NB4 (cell line): Measurements from ENCODE around the gene ECE1.

Source experiments
- MYC ChIP-seq: IDR thresholded peaks from 2 replicates; pipeline ENCODE4 v1.6.1; 2011; ENCODE audit warnings: low read depth, low read length
- POLR2A ChIP-seq: IDR thresholded peaks from 2 replicates; pipeline ENCODE4 v1.6.1; 2011; ENCODE audit warnings: mild to moderate bottlenecking; ENCODE audit not compliant: insufficient read length; ENCODE audit errors: extremely low read depth
- TF ChIP-seq, protein P1 (sequence below): IDR thresholded peaks from one replicate; pipeline ENCODE4 v1.5.1; 2012; ENCODE audit warnings: low read depth, low read length
- TF ChIP-seq, protein P2 (sequence below): IDR thresholded peaks from 2 replicates; pipeline ENCODE4 v1.6.1; 2011; ENCODE audit warnings: low read depth, low read length

DNA sequence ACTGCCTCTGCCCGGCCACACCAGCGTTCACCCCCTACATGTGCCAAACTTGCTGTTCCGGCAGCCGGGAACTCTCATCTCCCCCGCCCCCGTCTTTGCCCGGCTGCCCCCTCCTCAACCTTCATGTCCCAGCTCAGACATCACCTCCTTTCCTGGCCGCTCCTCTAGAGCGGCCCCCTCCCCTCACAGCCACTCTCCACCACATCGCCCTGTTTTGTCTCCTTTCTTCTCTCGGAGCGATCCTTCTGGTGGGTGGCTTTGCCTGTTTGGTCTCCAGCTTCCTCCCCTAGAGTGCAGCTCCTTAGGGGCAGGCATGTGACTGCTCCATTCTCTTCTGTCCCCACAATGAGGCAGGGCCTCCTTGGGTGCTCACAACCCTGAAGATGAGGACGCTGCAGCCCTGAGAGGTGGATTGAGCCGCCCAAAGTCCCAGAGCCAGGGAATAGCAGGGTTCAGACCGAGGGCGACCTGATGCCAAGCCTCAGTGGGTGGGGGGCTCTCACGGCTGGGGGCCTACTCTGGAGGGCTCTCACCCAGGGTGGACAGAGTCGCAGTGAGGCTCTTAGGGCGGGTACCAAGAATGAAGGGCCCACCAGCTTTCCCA is 44.9 kb upstream of the ECE1 start:
- TF ChIP-seq, protein P1, sequence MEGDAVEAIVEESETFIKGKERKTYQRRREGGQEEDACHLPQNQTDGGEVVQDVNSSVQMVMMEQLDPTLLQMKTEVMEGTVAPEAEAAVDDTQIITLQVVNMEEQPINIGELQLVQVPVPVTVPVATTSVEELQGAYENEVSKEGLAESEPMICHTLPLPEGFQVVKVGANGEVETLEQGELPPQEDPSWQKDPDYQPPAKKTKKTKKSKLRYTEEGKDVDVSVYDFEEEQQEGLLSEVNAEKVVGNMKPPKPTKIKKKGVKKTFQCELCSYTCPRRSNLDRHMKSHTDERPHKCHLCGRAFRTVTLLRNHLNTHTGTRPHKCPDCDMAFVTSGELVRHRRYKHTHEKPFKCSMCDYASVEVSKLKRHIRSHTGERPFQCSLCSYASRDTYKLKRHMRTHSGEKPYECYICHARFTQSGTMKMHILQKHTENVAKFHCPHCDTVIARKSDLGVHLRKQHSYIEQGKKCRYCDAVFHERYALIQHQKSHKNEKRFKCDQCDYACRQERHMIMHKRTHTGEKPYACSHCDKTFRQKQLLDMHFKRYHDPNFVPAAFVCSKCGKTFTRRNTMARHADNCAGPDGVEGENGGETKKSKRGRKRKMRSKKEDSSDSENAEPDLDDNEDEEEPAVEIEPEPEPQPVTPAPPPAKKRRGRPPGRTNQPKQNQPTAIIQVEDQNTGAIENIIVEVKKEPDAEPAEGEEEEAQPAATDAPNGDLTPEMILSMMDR = no peak
- no peak for TF ChIP-seq POLR2A
- TF ChIP-seq MYC = no peak
- TF ChIP-seq, protein P2, sequence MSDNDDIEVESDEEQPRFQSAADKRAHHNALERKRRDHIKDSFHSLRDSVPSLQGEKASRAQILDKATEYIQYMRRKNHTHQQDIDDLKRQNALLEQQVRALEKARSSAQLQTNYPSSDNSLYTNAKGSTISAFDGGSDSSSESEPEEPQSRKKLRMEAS = no peak
